Choroid plexus epithelial cell (primary cell): Measurements from ENCODE around the gene RABGAP1L.

Source experiments
- DNase-seq: peaks from one replicate; pipeline ENCODE4 v3.0.0-alpha.2; 2010; ENCODE audit warnings: low read depth
- H3K4me3 ChIP-seq: 2 replicates; pipeline ENCODE4 v1.5.1; 2011; ENCODE audit warnings: low read depth, mild to moderate bottlenecking, control low read depth, low read length, moderate library complexity
- CTCF ChIP-seq: conservative IDR thresholded peaks from 2 replicates; pipeline ENCODE4 v1.5.1; 2011; ENCODE audit warnings: low read depth, mild to moderate bottlenecking, control low read depth, inconsistent platforms, low read length, moderate library complexity

RABGAP1L gene

GRCh38 chr1:174448974-174449373 is 289.7 kb downstream of the RABGAP1L start:
- no peak for TF ChIP-seq CTCF
- DNase-seq = peak; percentile 7
- H3K4me3 ChIP-seq = no peak overlapping the region

GRCh38 chr1:174451408-174451807 is 292.1 kb downstream of the RABGAP1L start:
- no peak for TF ChIP-seq CTCF
- H3K4me3 ChIP-seq = no peak overlapping the region
- DNase-seq = no peak

DNA sequence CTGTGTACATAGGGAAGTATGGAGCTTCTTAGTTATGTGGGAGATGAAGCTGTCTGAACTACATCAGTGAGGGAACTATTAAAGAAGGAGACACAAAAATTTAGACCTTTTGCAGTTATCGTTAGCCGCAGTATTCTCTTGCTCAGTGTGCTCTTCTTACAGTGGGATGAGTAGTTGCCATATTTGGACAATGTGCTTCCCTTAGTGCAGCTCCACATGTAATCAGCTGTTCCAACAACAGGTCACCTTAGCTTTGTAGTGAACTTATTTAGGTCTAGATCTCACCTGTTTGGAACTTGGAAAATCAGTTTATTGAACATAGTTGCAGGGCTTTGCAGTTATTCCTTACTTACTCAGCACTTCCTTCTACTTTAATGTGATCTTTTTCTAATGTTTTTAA is 306.5 kb downstream of the RABGAP1L start:
- DNase-seq = no peak
- no peak overlapping the region for H3K4me3 ChIP-seq
- no peak for TF ChIP-seq CTCF

DNA sequence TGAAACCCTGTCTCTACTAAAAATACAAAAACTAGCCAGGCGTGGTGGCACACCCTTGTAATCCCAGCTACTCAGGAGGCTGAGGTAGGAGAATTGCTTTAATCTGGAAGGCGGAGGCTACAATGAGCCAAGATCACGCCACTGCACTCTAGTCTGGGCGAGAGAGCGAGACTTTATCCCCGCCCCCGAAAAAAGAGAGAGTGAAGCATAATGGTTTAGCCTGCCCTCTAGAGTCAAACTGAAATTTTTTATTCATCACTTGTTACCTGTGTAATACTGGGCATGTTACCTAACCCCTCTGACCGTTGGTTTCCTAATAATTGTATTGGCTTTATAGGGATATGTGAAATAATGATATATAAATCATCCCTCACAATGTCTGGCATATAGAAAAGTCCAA is 307.3 kb downstream of the RABGAP1L start:
- no peak for DNase-seq
- H3K4me3 ChIP-seq = no peak overlapping the region
- no peak for TF ChIP-seq CTCF

DNA sequence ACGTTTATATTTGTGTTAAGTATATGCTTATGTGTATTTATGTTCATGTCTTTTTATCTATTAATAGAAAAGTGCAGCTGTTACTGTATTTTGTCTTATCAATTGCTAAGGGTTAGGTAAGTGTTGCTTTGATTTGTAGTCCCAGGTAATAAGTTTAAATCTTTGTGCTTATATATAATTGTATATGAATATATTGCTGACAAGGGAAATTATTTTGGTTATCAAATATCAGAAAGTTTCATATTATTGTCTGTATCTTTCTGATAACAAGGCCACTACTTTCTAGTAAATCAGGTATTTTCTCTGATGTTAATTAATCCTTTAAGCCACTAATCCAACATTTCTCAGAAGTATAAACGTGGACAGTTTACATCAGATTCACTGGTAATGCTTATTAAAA is 309.7 kb downstream of the RABGAP1L start:
- no peak for TF ChIP-seq CTCF
- no peak for DNase-seq

DNA sequence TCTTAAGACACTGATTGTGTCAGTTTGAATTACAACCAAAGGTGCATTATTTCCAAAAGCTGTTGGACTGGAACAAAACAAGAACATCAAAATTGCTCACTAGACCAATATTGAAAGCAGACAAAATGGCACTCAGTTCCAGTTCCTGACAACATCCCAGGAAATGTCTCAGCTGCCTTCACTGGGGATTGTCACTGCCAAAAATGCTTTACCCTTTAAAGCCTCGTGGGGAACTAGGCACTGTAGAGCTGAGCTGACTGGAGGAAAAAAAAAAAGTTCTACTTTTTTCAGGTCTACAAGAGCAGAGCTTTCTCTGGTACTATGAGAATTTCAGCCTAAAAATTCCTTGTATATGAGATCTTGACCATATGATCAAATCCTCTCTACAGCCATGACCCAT is 310.4 kb downstream of the RABGAP1L start:
- TF ChIP-seq CTCF = no peak
- H3K4me3 ChIP-seq = no peak overlapping the region
- no peak for DNase-seq

More for the DNA sequence above, 309.7 kb downstream of the RABGAP1L start:
- H3K4me3 ChIP-seq = no peak overlapping the region

GRCh38 chr1:174479281-174479680 is 320.0 kb downstream of the RABGAP1L start:
- no peak overlapping the region for H3K4me3 ChIP-seq
- DNase-seq = no peak
- no peak for TF ChIP-seq CTCF
